Esophagus squamous epithelium (tissue), 5 donors: ENCODE data around the gene PHOX2B. TPM values are rescaled to one million over a fixed set of nuclear protein-coding genes. Genes with fewer than 3 reads are reported as not detected.

Experiments
- DNase-seq: peaks from one replicate; lab custom pipeline; 2025; lab: John Stamatoyannopoulos, UW
- H3K27ac ChIP-seq, 4 donors: fragments of 200-600 bp; sonication (generic); one replicate each; pipeline ENCODE4 v1.5.1; 2016 to 2019; ENCODE audit warnings: mild to moderate bottlenecking in 1 of 4
- H3K27me3 ChIP-seq, 4 donors: fragments of 200-600 bp; sonication (generic); 1 replicate in 3 of 4; 2 replicates in 1 of 4; pipeline versions ENCODE4 v1.5.1 to v1.6.0; 2017 to 2021; ENCODE audit warnings: antibody characterized with exemption in 1 of 4
- H3K36me3 ChIP-seq, 3 donors: fragments of 200-600 bp; sonication (generic); one replicate each; pipeline ENCODE4 v1.5.1; 2016 to 2019
- H3K4me1 ChIP-seq, 3 donors: fragments of 200-600 bp; sonication (generic); one replicate each; pipeline ENCODE4 v1.5.1; 2017 to 2019
- H3K4me3 ChIP-seq, 4 donors: fragments of 200-600 bp; sonication (generic); 1 replicate in 3 of 4; 2 replicates in 1 of 4; pipeline ENCODE4 v1.5.1; 2016 to 2019; ENCODE audit warnings: mild to moderate bottlenecking in 2 of 4, moderate library complexity in 1 of 4
- H3K9me3 ChIP-seq, 3 donors: fragments of 200-600 bp; sonication (generic); one replicate each; pipeline ENCODE4 v1.5.1; 2016 to 2019
- CTCF ChIP-seq, 6 experiments: fragments of 450-650 bp in 4 of 6; fragments of 200-600 bp in 2 of 6; sonication (generic) in 2 of 6; IDR thresholded peaks; one replicate each; pipeline ENCODE4 v1.5.1; 2016 to 2019; ENCODE audit warnings: antibody characterized with exemption in 6 of 6, mild to moderate bottlenecking in 4 of 6, moderate library complexity in 4 of 6
- POLR2A ChIP-seq, 4 donors: fragments of 450-650 bp; IDR thresholded peaks; one replicate each; pipeline ENCODE4 v1.6.1; 2017; ENCODE audit warnings: antibody characterized with exemption in 4 of 4, mild to moderate bottlenecking in 4 of 4, moderate library complexity in 3 of 4
- WGBS, 2 donors: methylation state at CpG; one replicate each; pipeline ENCODE4 v1.1.5; 2018; 5-methylcytosine and 5-hydroxymethylcytosine counted together
- intact Hi-C: fragments of 100-400 bp; cut with DNase I; formaldehyde crosslinking; loops from one replicate; pipeline ENCODE4 v1.15.0; 2022
- total RNA-seq, 4 donors: library from RNA; depleted of rRNA; stranded (reverse); fragments of >200 nt; gene quantifications; one replicate each; pipeline ENCODE4 v1.1.0, GENCODE V29; 2016
- donor health status: DM: yes; HTN: yes; CAD: no.

Gene PHOX2B
- total RNA-seq, 4 donors from 2014 or later, result not detected

GRCh38 chr4:41792166-41792565, 43.6 kb upstream of the PHOX2B start:
- H3K4me3 ChIP-seq, result no peak overlapping the region
- intact Hi-C loops, result no loop called here
- no peak for TF ChIP-seq CTCF (IDR thresholded peaks at IDR 0.05)
- no peak for TF ChIP-seq POLR2A (IDR thresholded peaks at IDR 0.05)
- H3K9me3 ChIP-seq, result no peaks in the 10 kb centered on the region
- no peaks in the 10 kb centered on the region for H3K4me1 ChIP-seq
- no peaks in the 10 kb centered on the region for H3K36me3 ChIP-seq
- H3K27me3 ChIP-seq, result peaks cover 0 to 39% (median 0%) of the 10 kb centered on the region in 4 donors
- no peak overlapping the region for H3K27ac ChIP-seq
- 38 to 42% methylated on average over 3 of the region's 3 CpGs for WGBS, 2 donors
- no peak for DNase-seq

GRCh38 chr4:41791557-41791956, 43.0 kb upstream of the PHOX2B start:
- intact Hi-C loops, result no loop called here
- Histone ChIP-seq H3K9me3 (no peaks in the 10 kb centered on the region), H3K27ac (no peak overlapping the region), H3K4me1 (no peaks in the 10 kb centered on the region), H3K27me3 (peaks cover 0 to 34% (median 0%) of the 10 kb centered on the region in 4 donors), H3K36me3 (no peaks in the 10 kb centered on the region), H3K4me3 (no peak overlapping the region)
- no peak for DNase-seq
- TF ChIP-seq POLR2A (IDR thresholded peaks at IDR 0.05), result no peak
- WGBS, 2 donors, result 72 to 80% methylated on average over 2 of the region's 2 CpGs

GRCh38 chr4:41787931-41788330, 39.4 kb upstream of the PHOX2B start:
- DNase-seq, result no peak
- intact Hi-C loops, result no loop called here
- H3K9me3 ChIP-seq, result no peaks in the 10 kb centered on the region
- H3K27ac ChIP-seq, result no peak overlapping the region
- 54 to 68% methylated on average over 6 to 7 of the region's 8 CpGs for WGBS, 2 donors
- H3K4me1 ChIP-seq, result no peaks in the 10 kb centered on the region
- TF ChIP-seq POLR2A (IDR thresholded peaks at IDR 0.05) (no peak), CTCF (IDR thresholded peaks at IDR 0.05) (no peak)
- peaks cover 0 to 18% (median 0%) of the 10 kb centered on the region in 4 donors for H3K27me3 ChIP-seq
- H3K4me3 ChIP-seq, result no peak overlapping the region
- no peaks in the 10 kb centered on the region for H3K36me3 ChIP-seq

- H3K4me1 ChIP-seq, result no peaks in the 10 kb centered on the region
- intact Hi-C loops, result no loop called here
- 33 to 76% methylated on average over 1 of the region's 1 CpG for WGBS, 2 donors
- no peak for DNase-seq
- no peaks in the 10 kb centered on the region for H3K36me3 ChIP-seq
- no peaks in the 10 kb centered on the region for H3K9me3 ChIP-seq
- TF ChIP-seq POLR2A (IDR thresholded peaks at IDR 0.05) (no peak), CTCF (IDR thresholded peaks at IDR 0.05) (no peak)
- H3K4me3 ChIP-seq, result no peak overlapping the region
- H3K27me3 ChIP-seq, result peaks cover 0 to 7% (median 0%) of the 10 kb centered on the region in 4 donors
- H3K27ac ChIP-seq, result no peak overlapping the region
These were observed 37.1 kb upstream of the PHOX2B start for GRCh38 chr4:41785665-41786064.

- no peak for TF ChIP-seq CTCF (IDR thresholded peaks at IDR 0.05)
- TF ChIP-seq POLR2A (IDR thresholded peaks at IDR 0.05), result no peak
- intact Hi-C loops, result no loop called here
- H3K36me3 ChIP-seq, result no peaks in the 10 kb centered on the region
- no peaks in the 10 kb centered on the region for H3K4me1 ChIP-seq
- H3K9me3 ChIP-seq, result no peaks in the 10 kb centered on the region
- H3K27ac ChIP-seq, result no peak overlapping the region
- peaks cover 0 to 7% (median 0%) of the 10 kb centered on the region in 4 donors for H3K27me3 ChIP-seq
- WGBS, 2 donors, result 79 to 80% methylated on average over 9 of the region's 9 CpGs
- DNase-seq, result no peak
- no peak overlapping the region for H3K4me3 ChIP-seq
These were observed 35.9 kb upstream of the PHOX2B start for GRCh38 chr4:41784191-41784979.
